Midbrain (tissue), 1 donor: ENCODE data around the gene RSAD1.
"Not testable (repeated sequence)": the region's sequence is repeated elsewhere in the genome, so short reads cannot be mapped to it uniquely, and the experiment has no call there.

ENCODE experiments used
- DNase-seq: peaks from one replicate; lab custom pipeline; 2025; lab: John Stamatoyannopoulos, UW

Gene RSAD1

GRCh38 chr17:50472761-50473161, 5.9 kb upstream of the RSAD1 start:
- DNase-seq, result not testable (repeated sequence)

GRCh38 chr17:50473901-50474300, 4.8 kb upstream of the RSAD1 start:
- no peak for DNase-seq

GRCh38 chr17:50474523-50474922, 4.1 kb upstream of the RSAD1 start:
- no peak for DNase-seq

- no peak for DNase-seq
Observed at GRCh38 chr17:50475362-50475761, 3.3 kb upstream of the RSAD1 start.

GRCh38 chr17:50475775-50476544, 2.7 kb upstream of the RSAD1 start:
- not testable (repeated sequence) for DNase-seq

GRCh38 chr17:50476545-50477315, 1.9 kb upstream of the RSAD1 start:
- DNase-seq, result no peak

GRCh38 chr17:50477976-50478375, 684 bp upstream of the RSAD1 start:
- DNase-seq, result no peak

- peak; percentile 9 for DNase-seq
Observed at GRCh38 chr17:50479522-50480141, 972 bp downstream of the RSAD1 start.

- DNase-seq, result no peak
Observed at GRCh38 chr17:50480142-50480764, 1.6 kb downstream of the RSAD1 start.

GRCh38 chr17:50480854-50481490, 2.3 kb downstream of the RSAD1 start:
- no peak for DNase-seq

GRCh38 chr17:50481648-50482047, 3.0 kb downstream of the RSAD1 start:
- DNase-seq, result no peak

GRCh38 chr17:50482110-50482509, 3.5 kb downstream of the RSAD1 start:
- no peak for DNase-seq

- DNase-seq, result peak; percentile 93
Observed at GRCh38 chr17:50482516-50482915, 3.9 kb downstream of the RSAD1 start.

GRCh38 chr17:50483266-50483665, 4.6 kb downstream of the RSAD1 start:
- DNase-seq, result no peak

- no peak for DNase-seq
Observed at GRCh38 chr17:50484386-50485155, 5.9 kb downstream of the RSAD1 start.

- no peak for DNase-seq
Observed at GRCh38 chr17:50487213-50488096, 8.8 kb downstream of the RSAD1 start.

- no peak for DNase-seq
Observed at GRCh38 chr17:50488880-50489279, 10.2 kb downstream of the RSAD1 start.

GRCh38 chr17:50491505-50491904, 12.8 kb downstream of the RSAD1 start:
- DNase-seq, result no peak

GRCh38 chr17:50492214-50492613, 13.6 kb downstream of the RSAD1 start:
- no peak for DNase-seq

- no peak for DNase-seq
Observed at GRCh38 chr17:50493744-50494143, 15.1 kb downstream of the RSAD1 start.
